Hepatocyte (in vitro differentiated cells): ENCODE results near the gene HIBADH.

Experiments
- CTCF ChIP-seq: fragments of 200-600 bp; sonication (generic); IDR thresholded peaks from 2 replicates; pipeline ENCODE4 v1.5.1; 2016; ENCODE audit warnings: antibody characterized with exemption, mild to moderate bottlenecking; ENCODE audit not compliant: poor library complexity
- EZH2 ChIP-seq: fragments of 200-600 bp; sonication (generic); IDR thresholded peaks from 2 replicates; pipeline ENCODE4 v1.6.1; 2016; ENCODE audit warnings: antibody characterized with exemption, mild to moderate bottlenecking, borderline replicate concordance

GRCh38 chr7:27688646-27689045, 26.0 kb upstream of the HIBADH start:
- no peak for TF ChIP-seq CTCF
- TF ChIP-seq EZH2: no peak
